HUES6 (cell line): ENCODE results near the gene MYL12B.
A peak's percentile ranks its signal among the peaks of the same experiment; 100 is the strongest.
"Not testable (repeated sequence)": the region's sequence is repeated elsewhere in the genome, so short reads cannot be mapped to it uniquely, and the experiment has no call there.

Experiments used
- H3K27ac ChIP-seq: 2 replicates; pipeline ENCODE4 v1.7.0; 2013; ENCODE audit warnings: low read depth, mild to moderate bottlenecking, low read length, inconsistent platforms
- H3K27me3 ChIP-seq: 2 replicates; pipeline ENCODE4 v1.6.1; 2013; ENCODE audit warnings: low read length; ENCODE audit not compliant: control insufficient read depth, insufficient read depth
- H3K36me3 ChIP-seq: 2 replicates; pipeline ENCODE4 v1.6.1; 2013; ENCODE audit warnings: low read length; ENCODE audit not compliant: control insufficient read depth, insufficient read depth
- H3K4me1 ChIP-seq: 2 replicates; pipeline ENCODE4 v1.6.1; 2013; ENCODE audit warnings: low read length; ENCODE audit not compliant: control insufficient read depth, insufficient read depth
- H3K4me3 ChIP-seq: 2 replicates; pipeline ENCODE4 v1.5.1; 2013; ENCODE audit warnings: low read depth, low read length
- H3K9ac ChIP-seq: one replicate; pipeline ENCODE4 v1.6.1; 2013; ENCODE audit warnings: mild to moderate bottlenecking, low read length
- H3K9me3 ChIP-seq: 2 replicates; pipeline ENCODE4 v1.6.1; 2013; ENCODE audit warnings: low read depth, low read length; ENCODE audit not compliant: control insufficient read depth, insufficient read depth

The MYL12B gene

DNA sequence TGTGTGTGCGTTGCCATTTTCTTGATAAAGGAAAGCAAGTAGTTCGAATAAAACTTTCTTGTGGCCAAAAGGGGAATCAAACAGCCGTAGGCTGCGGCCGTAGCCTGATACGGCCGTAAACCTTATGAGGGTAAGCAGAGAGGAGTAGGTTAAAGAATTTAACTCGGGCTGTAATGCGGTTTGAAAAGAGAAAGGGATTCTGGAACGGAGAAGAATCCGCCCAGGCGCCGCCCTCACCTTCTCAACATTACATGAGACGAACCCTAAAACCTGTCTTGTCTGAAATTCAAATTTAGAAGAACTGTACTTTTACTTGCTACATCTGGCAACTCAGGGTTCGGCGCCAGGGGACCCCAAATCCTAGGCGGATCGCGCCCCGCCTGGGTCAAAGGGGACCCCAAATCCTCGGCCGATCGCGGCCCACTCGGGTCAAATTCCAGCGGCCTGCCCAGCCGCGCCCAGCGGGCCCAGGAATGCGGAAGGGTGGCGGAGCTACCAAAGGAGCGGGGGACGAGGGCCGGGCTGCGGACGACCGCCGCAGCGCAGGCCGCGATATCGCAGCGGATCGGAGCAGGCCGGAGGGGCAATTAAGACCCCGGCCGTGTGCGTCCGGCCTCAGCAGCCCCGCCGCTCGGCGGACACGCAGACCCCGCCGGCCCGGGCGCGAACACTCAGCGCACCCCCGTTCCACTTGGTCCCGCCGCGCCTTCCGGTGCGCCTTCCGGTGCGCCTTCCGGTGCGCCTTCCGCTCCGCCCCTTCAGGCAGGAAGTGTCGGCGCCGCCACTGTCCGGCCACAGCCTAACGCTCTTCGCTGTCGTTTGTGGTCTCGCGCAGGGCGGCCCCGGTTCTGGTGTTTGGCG, at the start of gene MYL12B:
Gene MYL12B, plus strand, starts transcription at position 761 of the 861 bp plus-strand sequence. CDS start 10,766 bp downstream, outside the sequence.
- H3K27ac ChIP-seq, result peak within 1 kb of the TSS; percentile 100
- H3K36me3 ChIP-seq, result peaks cover 24% of the 10 kb centered on the region
- no peaks in the 10 kb centered on the region for H3K9me3 ChIP-seq
- H3K27me3 ChIP-seq, result no peaks in the 10 kb centered on the region
- H3K4me3 ChIP-seq, result peak within 1 kb of the TSS; percentile 97
- peaks cover 23% of the 10 kb centered on the region for H3K4me1 ChIP-seq
- H3K9ac ChIP-seq, result peak within 1 kb of the TSS; percentile 100

DNA sequence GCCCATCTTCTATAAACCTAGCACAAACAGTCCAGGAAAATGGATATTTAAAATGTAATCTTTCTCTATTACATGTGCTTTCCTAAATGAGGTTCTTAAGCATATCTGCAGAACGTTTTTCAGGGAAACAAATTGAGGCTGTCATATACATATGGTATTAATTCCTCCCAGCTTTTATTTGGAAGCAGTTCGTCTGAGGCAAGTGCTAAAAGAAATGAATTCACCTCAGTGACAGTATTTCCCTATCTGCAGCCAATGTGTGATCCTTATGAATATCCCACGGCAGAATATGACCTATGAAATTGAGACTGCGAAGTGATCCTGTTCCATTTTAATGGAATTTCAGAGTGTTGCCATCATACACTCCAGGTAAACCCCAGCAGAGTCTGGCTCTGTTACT, 49.3 kb upstream of the MYL12B start:
- H3K4me1 ChIP-seq, result peaks cover 3% of the 10 kb centered on the region

DNA sequence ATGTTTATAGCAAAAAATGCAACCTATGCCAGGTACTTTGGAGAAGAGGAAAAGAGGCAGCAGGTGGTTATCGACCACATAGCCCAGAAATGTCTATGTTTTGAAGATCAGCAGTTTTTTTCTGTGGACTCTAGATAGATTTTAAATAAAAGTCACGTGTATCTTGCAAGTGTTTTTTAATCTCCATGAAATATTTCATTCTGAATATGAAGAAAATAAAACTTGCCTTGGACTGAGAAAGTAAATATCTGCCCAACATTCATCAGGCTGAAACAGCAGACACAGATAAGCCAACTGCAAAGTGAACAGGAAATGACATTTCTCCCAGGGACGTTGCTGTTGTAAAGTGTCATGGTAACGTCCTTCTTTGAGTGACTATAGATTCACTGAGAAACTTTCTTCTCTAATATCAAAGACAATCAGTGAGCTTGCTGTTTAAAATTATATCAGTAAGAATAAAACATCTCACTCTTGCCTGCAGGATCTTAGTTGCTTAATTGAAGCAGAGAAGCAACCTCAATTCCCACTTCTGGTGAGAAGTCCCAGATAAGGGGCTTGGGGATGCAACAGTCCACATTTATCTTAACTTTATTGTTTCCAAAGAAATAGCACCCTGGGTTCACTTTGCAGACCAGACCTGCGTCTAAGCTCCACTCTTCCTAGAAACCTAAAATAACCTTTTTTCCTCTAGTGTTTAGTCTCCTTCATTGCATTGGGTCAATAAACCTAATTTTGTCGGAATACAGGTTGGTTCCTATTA, 48.5 kb upstream of the MYL12B start:
- Histone ChIP-seq H3K27me3 (no peaks in the 10 kb centered on the region), H3K4me1 (0 out of 2 replicates have a peak, but pooled peaks cover 4% of the 10 kb centered on the region), H3K9ac (no peak overlapping the region), H3K4me3 (no peak overlapping the region), H3K36me3 (no peaks in the 10 kb centered on the region), H3K9me3 (no peaks in the 10 kb centered on the region), H3K27ac (no peak overlapping the region)

More for the DNA sequence above, 49.3 kb upstream of the MYL12B start:
- Histone ChIP-seq H3K9me3 (no peaks in the 10 kb centered on the region), H3K27me3 (no peaks in the 10 kb centered on the region), H3K36me3 (no peaks in the 10 kb centered on the region), H3K9ac (no peak overlapping the region), H3K4me3 (no peak overlapping the region), H3K27ac (no peak overlapping the region)

DNA sequence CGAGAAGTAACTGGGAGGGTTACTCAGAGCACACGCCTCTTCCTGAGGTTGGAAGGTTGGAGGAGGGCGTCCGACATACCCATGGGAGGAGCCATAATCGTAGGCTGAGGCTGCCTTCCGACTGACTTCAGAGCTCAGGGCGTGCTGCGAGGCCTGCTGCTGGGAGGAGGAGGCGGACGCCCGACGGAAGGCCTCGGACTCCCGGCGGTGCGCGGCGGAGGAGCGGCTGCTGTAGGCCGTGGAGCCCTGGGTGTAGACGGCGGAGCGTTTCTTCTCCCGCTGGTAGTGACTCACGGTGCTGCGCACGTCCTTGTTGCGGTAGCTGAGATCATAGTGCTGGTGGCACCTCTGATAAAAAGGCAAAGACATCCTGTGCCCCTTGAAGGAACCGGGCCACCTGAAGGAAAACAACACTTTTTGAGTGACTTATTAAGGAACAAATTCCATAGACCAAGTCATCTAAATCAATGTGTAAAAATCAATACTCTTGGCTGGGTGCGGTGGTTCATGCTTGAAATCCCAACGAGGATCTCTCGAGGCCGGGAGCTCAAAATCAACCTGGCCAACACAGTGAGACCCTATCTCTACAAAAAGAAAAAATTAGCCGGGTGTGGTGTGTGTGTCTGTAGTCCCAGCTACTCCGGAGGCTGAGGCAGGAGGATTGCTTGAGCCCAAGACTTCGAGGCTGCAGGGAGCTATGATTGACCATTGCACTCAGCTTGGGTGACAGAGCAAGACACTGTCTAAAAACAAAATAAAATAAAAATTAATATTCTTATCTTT, 46.9 kb upstream of the MYL12B start:
- Histone ChIP-seq H3K36me3 (no peaks in the 10 kb centered on the region), H3K27ac (no peak overlapping the region), H3K9me3 (no peaks in the 10 kb centered on the region), H3K27me3 (no peaks in the 10 kb centered on the region), H3K4me1 (peaks cover 11% of the 10 kb centered on the region), H3K4me3 (no peak overlapping the region), H3K9ac (no peak overlapping the region)

DNA sequence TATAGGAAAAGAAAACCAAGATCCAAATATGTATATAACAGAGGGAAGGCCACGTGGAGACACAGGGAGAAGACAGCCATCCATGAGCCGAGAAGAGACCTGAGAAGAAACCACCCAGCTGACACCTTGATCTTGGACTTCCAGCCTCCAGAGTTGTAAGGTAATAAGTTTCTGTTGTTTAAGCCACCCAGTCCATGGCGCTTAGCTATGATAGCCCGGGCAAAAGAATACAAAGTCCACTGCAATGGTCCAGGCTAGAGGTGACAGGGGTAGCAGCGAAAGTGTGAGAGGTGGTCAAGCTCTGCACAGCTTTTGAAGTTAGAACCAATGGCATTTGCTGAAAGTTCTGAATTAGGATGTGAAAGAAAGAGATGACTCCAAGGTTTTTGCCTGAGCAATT, 44.9 kb upstream of the MYL12B start:
- Histone ChIP-seq H3K9ac (no peak overlapping the region), H3K36me3 (no peaks in the 10 kb centered on the region), H3K27me3 (no peaks in the 10 kb centered on the region), H3K9me3 (no peaks in the 10 kb centered on the region), H3K4me1 (peaks cover 18% of the 10 kb centered on the region), H3K27ac (no peak overlapping the region), H3K4me3 (no peak overlapping the region)

DNA sequence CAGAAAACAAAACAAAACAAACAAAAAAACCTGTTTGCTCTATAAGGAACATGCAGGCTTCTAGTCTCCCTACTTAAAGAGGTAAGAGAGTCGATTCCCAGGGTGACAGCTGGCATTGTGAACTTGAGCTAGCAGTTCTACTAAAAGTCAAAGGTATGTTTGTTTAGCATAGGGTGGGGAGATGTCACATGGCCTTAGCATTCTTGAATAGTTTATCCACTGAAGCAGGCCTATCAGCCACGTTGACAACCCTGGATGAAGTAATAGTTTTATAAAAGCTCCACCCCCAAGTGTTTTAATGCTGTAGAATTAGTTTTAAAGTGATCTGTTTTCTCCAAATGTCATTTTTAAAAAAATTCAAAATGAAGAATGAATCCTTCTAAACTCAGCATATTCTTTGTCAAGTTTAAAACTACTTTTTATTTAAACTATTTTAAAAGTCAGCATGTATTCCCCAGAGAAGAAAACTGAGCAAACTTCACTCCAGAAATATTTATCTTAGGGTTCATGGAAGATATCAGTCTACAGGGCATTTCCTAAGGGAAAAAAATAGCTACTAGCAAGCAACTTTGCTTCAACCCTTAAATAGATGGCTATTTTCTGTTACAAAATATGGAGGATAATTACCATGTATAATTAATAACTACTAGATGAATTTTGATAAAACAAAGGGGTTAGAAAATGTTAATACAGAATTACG, 43.8 kb upstream of the MYL12B start:
- no peak overlapping the region for H3K27ac ChIP-seq
- peaks cover 18% of the 10 kb centered on the region for H3K4me1 ChIP-seq
- no peak overlapping the region for H3K4me3 ChIP-seq
- H3K9ac ChIP-seq, result no peak overlapping the region
- H3K27me3 ChIP-seq, result no peaks in the 10 kb centered on the region
- no peaks in the 10 kb centered on the region for H3K36me3 ChIP-seq
- H3K9me3 ChIP-seq, result no peaks in the 10 kb centered on the region

DNA sequence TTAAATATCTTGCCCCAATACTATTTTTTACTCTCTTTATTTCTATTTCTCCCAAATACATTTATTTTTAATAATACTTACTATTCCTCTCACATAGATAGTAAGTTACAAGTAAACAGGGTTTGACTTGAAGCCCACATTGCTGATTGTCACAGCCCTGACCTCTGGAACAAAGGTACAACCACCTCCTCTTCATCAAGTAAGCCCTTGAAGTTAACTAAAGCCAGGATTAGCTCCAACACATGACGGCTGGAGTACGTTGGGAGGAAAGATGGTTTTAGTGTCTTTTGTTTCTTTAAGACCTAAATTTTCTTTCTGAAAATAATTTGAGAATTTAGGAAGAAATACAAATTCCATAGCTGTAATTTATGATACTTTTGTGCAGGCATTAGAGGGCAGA, 43.1 kb upstream of the MYL12B start:
- Histone ChIP-seq H3K4me3 (no peak overlapping the region), H3K27ac (no peak overlapping the region), H3K4me1 (peaks cover 18% of the 10 kb centered on the region), H3K27me3 (no peaks in the 10 kb centered on the region), H3K9me3 (no peaks in the 10 kb centered on the region), H3K9ac (no peak overlapping the region), H3K36me3 (no peaks in the 10 kb centered on the region)

DNA sequence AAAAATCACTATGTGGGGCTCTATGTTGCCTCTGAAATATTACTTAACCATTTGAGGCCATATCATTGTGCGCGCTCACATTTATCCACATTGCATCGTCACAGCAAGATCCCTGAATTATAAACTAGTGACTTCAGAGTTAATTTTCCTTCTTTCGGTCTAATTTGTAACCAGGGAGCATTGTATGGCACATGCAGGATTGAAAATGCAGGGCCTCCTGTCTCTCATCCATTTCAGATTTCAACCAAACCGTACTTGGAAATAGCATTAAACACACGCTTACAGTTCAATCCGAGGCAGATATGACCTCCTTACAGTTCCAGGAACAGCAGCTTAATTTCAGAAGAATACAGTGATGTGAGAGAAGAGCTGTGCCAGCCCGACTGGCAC, 42.7 kb upstream of the MYL12B start:
- Histone ChIP-seq H3K4me1 (peaks cover 18% of the 10 kb centered on the region), H3K4me3 (no peak overlapping the region), H3K27ac (no peak overlapping the region), H3K9me3 (no peaks in the 10 kb centered on the region), H3K27me3 (no peaks in the 10 kb centered on the region), H3K36me3 (no peaks in the 10 kb centered on the region), H3K9ac (no peak overlapping the region)

DNA sequence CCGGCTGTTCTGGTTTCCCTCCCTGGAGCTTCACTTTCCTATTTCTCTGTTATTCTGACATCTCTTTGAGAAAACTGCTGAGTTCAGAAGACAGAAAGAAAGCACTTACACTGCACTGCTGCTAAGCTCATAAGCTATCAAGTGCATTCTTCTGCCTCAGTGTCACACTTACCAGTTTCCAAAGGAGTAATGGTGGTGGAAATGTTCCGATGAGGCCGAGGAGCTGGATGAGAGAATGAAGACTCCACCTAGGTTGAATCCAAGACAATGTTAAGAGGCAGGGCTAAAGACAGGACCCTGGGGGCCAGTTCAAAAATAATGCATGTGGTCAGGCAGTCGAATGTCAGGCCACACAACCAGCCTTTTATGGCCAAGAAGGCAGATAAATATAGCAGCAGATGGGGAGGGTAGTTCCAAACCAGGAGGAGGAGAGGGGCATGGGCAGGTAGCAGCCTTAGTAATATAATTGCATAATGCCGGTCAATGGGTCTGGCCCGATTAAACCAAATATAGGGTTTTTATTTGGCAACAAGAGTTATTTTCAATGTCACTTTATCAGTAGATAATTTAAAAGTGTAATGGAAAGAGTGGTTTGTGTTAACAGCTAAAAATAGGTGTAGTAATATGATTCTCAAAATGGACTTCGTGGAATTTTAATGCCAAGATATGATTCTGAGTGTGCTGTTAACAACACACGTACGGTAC, 42.1 kb upstream of the MYL12B start, which contains the start of gene MYOM1:
Gene MYOM1, minus strand, starts transcription at position 338 of the 705 bp plus-strand sequence. CDS start 4,745 bp downstream, outside the sequence.
- Histone ChIP-seq H3K9me3 (no peaks in the 10 kb centered on the region), H3K9ac (no peak within 1 kb of the TSS), H3K27me3 (no peaks in the 10 kb centered on the region), H3K36me3 (no peaks in the 10 kb centered on the region), H3K4me1 (peaks cover 18% of the 10 kb centered on the region), H3K27ac (no peak within 1 kb of the TSS), H3K4me3 (no peak within 1 kb of the TSS)

DNA sequence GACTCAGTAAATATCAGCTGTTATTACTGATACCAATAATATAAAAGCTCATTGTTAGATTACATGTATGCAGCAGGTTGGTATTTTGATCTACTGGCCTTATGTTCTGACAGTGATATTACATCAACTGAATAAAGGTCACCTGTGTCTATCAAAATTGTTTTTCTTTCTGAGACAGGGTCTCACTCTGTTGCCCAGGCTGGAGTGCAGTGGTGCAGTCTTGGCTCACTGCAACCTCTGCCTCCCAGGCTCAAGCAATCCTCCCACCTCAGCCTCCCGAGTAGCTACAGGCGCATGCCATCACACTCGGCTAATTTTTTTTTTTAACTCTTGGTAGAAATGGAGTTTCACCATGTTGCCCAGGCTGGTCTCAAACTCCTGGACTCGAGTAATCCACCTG, 41.1 kb upstream of the MYL12B start:
- H3K4me1 ChIP-seq, result peaks cover 18% of the 10 kb centered on the region
- not testable (repeated sequence) for H3K9me3 ChIP-seq, H3K36me3 ChIP-seq, H3K27me3 ChIP-seq, H3K9ac ChIP-seq, H3K4me3 ChIP-seq, H3K27ac ChIP-seq
